Measurements from ENCODE around the gene ZMYND11. TPM values are rescaled to one million over a fixed set of nuclear protein-coding genes. Genes with fewer than 3 reads are reported as not detected.

The ZMYND11 gene
- total RNA-seq, 1 experiment from 2014 or later: 40.3 TPM

DNA sequence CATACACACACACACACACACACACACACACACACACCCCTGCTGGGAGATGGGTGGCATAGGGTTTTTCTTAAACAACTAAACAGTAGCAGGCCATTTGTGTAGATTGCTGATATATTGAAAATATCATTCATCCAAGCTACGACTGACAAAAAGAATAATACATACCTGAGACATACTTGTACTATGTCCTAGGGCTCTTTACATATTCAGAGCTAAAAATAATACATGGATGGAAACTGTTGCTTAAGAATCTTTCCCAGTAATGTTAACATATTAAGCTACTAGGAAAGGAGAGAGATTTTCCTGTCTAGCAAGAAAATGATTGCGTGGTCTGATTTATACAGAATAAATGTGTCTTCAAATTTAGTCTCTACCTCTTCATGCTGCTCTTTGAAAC, 46.0 kb upstream of the ZMYND11 start:
- Mint-ChIP-seq H3K36me3 (ENCODE audit: insufficient read depth, unreplicated experiment) (peaks cover 6% of the 10 kb centered on the region), H3K9me3 (ENCODE audit: low read depth, unreplicated experiment) (no peaks in the 10 kb centered on the region), H3K27me3 (ENCODE audit: unreplicated experiment) (peaks cover 17% of the 10 kb centered on the region), H3K27ac (ENCODE audit: unreplicated experiment) (no peak overlapping the region), H3K4me1 (ENCODE audit: low read depth, unreplicated experiment) (peaks cover 16% of the 10 kb centered on the region), H3K4me3 (ENCODE audit: low read depth, unreplicated experiment) (no peak overlapping the region)
- intact Hi-C loops (cut with micrococcal nuclease; ENCODE audit: unreplicated experiment): no loop called here
- DNase-seq: no peak
- no peak for TF ChIP-seq CTCF (IDR thresholded peaks at IDR 0.05; ENCODE audit: unreplicated experiment)
- CTCF ChIA-PET: no interaction called here
- BruUV-seq (replicated peaks): no TSS peak

- peaks cover 16% of the 10 kb centered on the region for H3K4me1 Mint-ChIP-seq (ENCODE audit: low read depth, unreplicated experiment)
- intact Hi-C loops (cut with micrococcal nuclease; ENCODE audit: unreplicated experiment): no loop called here
- no peak overlapping the region for H3K27ac Mint-ChIP-seq (ENCODE audit: unreplicated experiment)
- TF ChIP-seq CTCF (IDR thresholded peaks at IDR 0.05; ENCODE audit: unreplicated experiment): no peak
- peaks cover 3% of the 10 kb centered on the region for H3K9me3 Mint-ChIP-seq (ENCODE audit: low read depth, unreplicated experiment)
- H3K36me3 Mint-ChIP-seq (ENCODE audit: insufficient read depth, unreplicated experiment): peaks cover 6% of the 10 kb centered on the region
- DNase-seq: no peak
- no TSS peak for BruUV-seq (replicated peaks)
- CTCF ChIA-PET: no interaction called here
- peaks cover 10% of the 10 kb centered on the region for H3K27me3 Mint-ChIP-seq (ENCODE audit: unreplicated experiment)
- no peak overlapping the region for H3K4me3 Mint-ChIP-seq (ENCODE audit: low read depth, unreplicated experiment)
These were observed 45.1 kb upstream of the ZMYND11 start for GRCh38 chr10:90161-90560.

- BruUV-seq (replicated peaks): no TSS peak
- peaks cover 6% of the 10 kb centered on the region for H3K36me3 Mint-ChIP-seq (ENCODE audit: insufficient read depth, unreplicated experiment)
- no peak overlapping the region for H3K27ac Mint-ChIP-seq (ENCODE audit: unreplicated experiment)
- H3K9me3 Mint-ChIP-seq (ENCODE audit: low read depth, unreplicated experiment): peaks cover 5% of the 10 kb centered on the region
- no peak for DNase-seq
- CTCF ChIA-PET: no interaction called here
- H3K4me1 Mint-ChIP-seq (ENCODE audit: low read depth, unreplicated experiment): peaks cover 16% of the 10 kb centered on the region
- no peak for TF ChIP-seq CTCF (IDR thresholded peaks at IDR 0.05; ENCODE audit: unreplicated experiment)
- no peak overlapping the region for H3K4me3 Mint-ChIP-seq (ENCODE audit: low read depth, unreplicated experiment)
- intact Hi-C loops (cut with micrococcal nuclease; ENCODE audit: unreplicated experiment): no loop called here
- no peaks in the 10 kb centered on the region for H3K27me3 Mint-ChIP-seq (ENCODE audit: unreplicated experiment)
These were observed 43.9 kb upstream of the ZMYND11 start for GRCh38 chr10:91313-91712.

DNA sequence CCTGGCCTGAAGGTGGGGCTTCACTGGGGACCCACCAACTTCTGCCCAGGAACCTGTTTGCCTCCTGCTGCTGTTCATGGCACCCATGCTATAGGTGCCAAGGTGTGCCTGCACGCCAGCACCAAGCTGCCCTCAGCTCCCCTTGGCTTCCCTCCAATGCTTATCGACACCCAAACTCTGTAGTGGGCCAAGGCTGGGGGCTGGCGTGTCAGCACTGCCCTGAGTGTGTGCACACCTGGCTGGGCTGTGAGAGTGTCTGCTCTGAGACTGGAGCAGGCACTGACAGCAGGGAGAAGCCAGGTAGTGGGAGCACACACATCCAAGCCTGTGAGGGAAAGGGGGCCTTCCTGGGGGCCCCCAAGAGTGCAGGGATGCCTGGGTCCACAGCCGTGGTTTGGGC, 43.1 kb upstream of the ZMYND11 start:
- peak overlapping the region; percentile 37 for H3K4me3 Mint-ChIP-seq (ENCODE audit: low read depth, unreplicated experiment)
- CTCF ChIA-PET: interaction anchor here (1.0 kb wide), 1 partner anchor 16 kb away, joined by 3 read pairs; no protein-coding TSS in a partner anchor
- DNase-seq: no peak
- peaks cover 8% of the 10 kb centered on the region for H3K9me3 Mint-ChIP-seq (ENCODE audit: low read depth, unreplicated experiment)
- H3K27me3 Mint-ChIP-seq (ENCODE audit: unreplicated experiment): no peaks in the 10 kb centered on the region
- no TSS peak for BruUV-seq (replicated peaks)
- peaks cover 16% of the 10 kb centered on the region for H3K4me1 Mint-ChIP-seq (ENCODE audit: low read depth, unreplicated experiment)
- intact Hi-C loops (cut with micrococcal nuclease; ENCODE audit: unreplicated experiment): no loop called here
- H3K36me3 Mint-ChIP-seq (ENCODE audit: insufficient read depth, unreplicated experiment): peaks cover 6% of the 10 kb centered on the region
- TF ChIP-seq CTCF (IDR thresholded peaks at IDR 0.05; ENCODE audit: unreplicated experiment): no peak
- no peak overlapping the region for H3K27ac Mint-ChIP-seq (ENCODE audit: unreplicated experiment)

Measured in Calu3 (cell line).